HEK293T (cell line): ENCODE data around the gene RUFY1.
A peak's percentile ranks its signal among the peaks of the same experiment; 100 is the strongest.

Source experiments
- CTCF ChIA-PET: fragments of 350-600 bp; formaldehyde crosslinking; extraction: SDS; loops from one replicate; lab custom pipeline; 2021; ENCODE audit warnings: antibody characterized with exemption, inconsistent platforms; lab: Yijun Ruan, JAX
- POLR2A ChIA-PET: fragments of 350-600 bp; formaldehyde crosslinking; extraction: SDS; loops from one replicate; lab custom pipeline; 2020; ENCODE audit warnings: antibody characterized with exemption, inconsistent platforms; lab: Yijun Ruan, JAX
- DNase-seq: peaks from one replicate; pipeline ENCODE4 v3.0.0; 2012; ENCODE audit warnings: mixed read lengths; ENCODE audit errors: extremely low spot score
- ARNT ChIP-seq: fragments of 450-650 bp; IDR thresholded peaks from 2 replicates; pipeline ENCODE4 v1.6.1; 2017; ENCODE audit warnings: mild to moderate bottlenecking
- BHLHE40 ChIP-seq: fragments of 450-650 bp; IDR thresholded peaks from 2 replicates; pipeline ENCODE4 v1.6.1; 2016; ENCODE audit warnings: mild to moderate bottlenecking, moderate library complexity, borderline replicate concordance
- CTBP1 ChIP-seq: fragments of 450-650 bp; IDR thresholded peaks from 2 replicates; pipeline ENCODE4 v1.6.1; 2016; ENCODE audit warnings: borderline replicate concordance
- ELF4 ChIP-seq: fragments of 450-650 bp; IDR thresholded peaks from 2 replicates; pipeline ENCODE4 v1.6.1; 2017; ENCODE audit warnings: antibody characterized with exemption
- FOXA1 ChIP-seq: fragments of 450-650 bp; IDR thresholded peaks from 2 replicates; pipeline ENCODE4 v1.6.1; 2016; ENCODE audit warnings: mild to moderate bottlenecking
- FOXK2 ChIP-seq: fragments of 450-650 bp; IDR thresholded peaks from 2 replicates; pipeline ENCODE4 v1.6.1; 2016; ENCODE audit warnings: mild to moderate bottlenecking
- FOXM1 ChIP-seq: fragments of 450-650 bp; IDR thresholded peaks from 2 replicates; pipeline ENCODE4 v1.6.1; 2017; ENCODE audit warnings: mild to moderate bottlenecking, borderline replicate concordance
- HDGF ChIP-seq: fragments of 450-650 bp; IDR thresholded peaks from 2 replicates; pipeline ENCODE4 v1.6.1; 2017; ENCODE audit warnings: antibody characterized with exemption, borderline replicate concordance
- L3MBTL2 ChIP-seq: fragments of 450-650 bp; conservative IDR thresholded peaks from 2 replicates; pipeline ENCODE4 v1.6.1; 2016; ENCODE audit warnings: mild to moderate bottlenecking
- LEF1 ChIP-seq: fragments of 450-650 bp; IDR thresholded peaks from 2 replicates; pipeline ENCODE4 v1.6.1; 2017; ENCODE audit warnings: mild to moderate bottlenecking, borderline replicate concordance
- NFRKB ChIP-seq: fragments of 450-650 bp; IDR thresholded peaks from 2 replicates; pipeline ENCODE4 v1.6.1; 2016; ENCODE audit warnings: mild to moderate bottlenecking, moderate library complexity
- SP1 ChIP-seq: fragments of 450-650 bp; IDR thresholded peaks from 2 replicates; pipeline ENCODE4 v1.6.1; 2017
- SUZ12 ChIP-seq: fragments of 450-650 bp; IDR thresholded peaks from 2 replicates; pipeline ENCODE4 v1.6.1; 2016; ENCODE audit warnings: mild to moderate bottlenecking
- TARDBP ChIP-seq: fragments of 450-650 bp; IDR thresholded peaks from 2 replicates; pipeline ENCODE4 v1.6.1; 2016
- ZNF384 ChIP-seq: fragments of 450-650 bp; IDR thresholded peaks from 2 replicates; pipeline ENCODE4 v1.6.1; 2016
- TF ChIP-seq, protein P1 (sequence below): fragments of 450-650 bp; IDR thresholded peaks from 2 replicates; pipeline ENCODE4 v1.6.1; 2016

RUFY1 gene

GRCh38 chr5:179607160-179607931, 57.0 kb downstream of the RUFY1 start:
- no peak for TF ChIP-seq SUZ12
- no peak for TF ChIP-seq ELF4
- no peak for TF ChIP-seq TARDBP
- TF ChIP-seq SP1, result no peak
- TF ChIP-seq, protein P1, sequence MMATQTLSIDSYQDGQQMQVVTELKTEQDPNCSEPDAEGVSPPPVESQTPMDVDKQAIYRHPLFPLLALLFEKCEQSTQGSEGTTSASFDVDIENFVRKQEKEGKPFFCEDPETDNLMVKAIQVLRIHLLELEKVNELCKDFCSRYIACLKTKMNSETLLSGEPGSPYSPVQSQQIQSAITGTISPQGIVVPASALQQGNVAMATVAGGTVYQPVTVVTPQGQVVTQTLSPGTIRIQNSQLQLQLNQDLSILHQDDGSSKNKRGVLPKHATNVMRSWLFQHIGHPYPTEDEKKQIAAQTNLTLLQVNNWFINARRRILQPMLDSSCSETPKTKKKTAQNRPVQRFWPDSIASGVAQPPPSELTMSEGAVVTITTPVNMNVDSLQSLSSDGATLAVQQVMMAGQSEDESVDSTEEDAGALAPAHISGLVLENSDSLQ, result no peak
- CTCF ChIA-PET, result no interaction called here
- POLR2A ChIA-PET, result interaction anchor here (0.8 to 4.6 kb wide), 5 partner anchors 10 to 61 kb away, joined by 3 to 39 read pairs (median 4); partner anchors contain the start of gene HNRNPH1
- DNase-seq, result no peak

DNA sequence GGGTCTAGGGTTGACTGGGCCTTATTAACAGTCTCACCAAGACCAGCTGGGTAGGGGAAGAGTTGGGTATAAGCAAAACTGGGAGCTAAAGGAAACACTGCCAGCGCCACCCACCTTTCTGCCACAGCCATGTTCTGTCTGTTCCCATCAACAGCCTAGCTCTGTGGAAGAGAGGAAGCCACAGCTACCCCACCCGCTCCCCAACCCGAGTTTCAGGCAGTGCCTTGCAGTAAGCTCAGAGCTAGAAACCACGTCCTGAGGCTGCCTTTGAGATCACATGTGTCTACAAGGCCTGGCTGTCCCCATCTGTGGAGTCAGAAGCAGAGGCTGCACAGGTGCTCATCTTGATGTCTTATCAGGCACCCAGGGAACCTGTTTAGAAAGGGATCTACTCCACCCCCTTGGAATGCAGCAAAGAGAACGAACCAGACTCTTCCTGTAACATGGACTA, 57.8 kb downstream of the RUFY1 start:
- no peak for DNase-seq
- ChIA-PET CTCF (no interaction called here), POLR2A (interaction anchor here (0.8 to 4.6 kb wide), 4 partner anchors 10 to 49 kb away, joined by 3 to 39 read pairs (median 5); partner anchors contain the start of gene HNRNPH1)
- no peak for TF ChIP-seq ELF4
- TF ChIP-seq CTBP1, result no peak
- no peak for TF ChIP-seq BHLHE40
- no peak for TF ChIP-seq HDGF
- TF ChIP-seq ARNT, result no peak
- TF ChIP-seq SUZ12, result no peak
- TF ChIP-seq TARDBP, result no peak
- TF ChIP-seq FOXK2, result no peak
- TF ChIP-seq L3MBTL2, result no peak
- TF ChIP-seq ZNF384, result no peak
- TF ChIP-seq SP1, result no peak
- TF ChIP-seq, protein P1, result no peak
- TF ChIP-seq LEF1, result no peak
- no peak for TF ChIP-seq FOXM1
- no peak for TF ChIP-seq FOXA1
- no peak for TF ChIP-seq NFRKB

GRCh38 chr5:179609834-179610108, 59.4 kb downstream of the RUFY1 start:
- ChIA-PET CTCF (interaction anchor here (1.0 kb wide), 1 partner anchor 22 kb away, joined by 4 read pairs; no protein-coding TSS in a partner anchor), POLR2A (interaction anchor here (0.5 to 4.6 kb wide), 2 partner anchors 11 to 13 kb away, joined by 3 to 39 read pairs; partner anchors contain the start of gene HNRNPH1)
- no peak for DNase-seq
- TF ChIP-seq NFRKB, result no peak
- no peak for TF ChIP-seq FOXK2
- no peak for TF ChIP-seq CTBP1

- DNase-seq, result no peak
- CTCF ChIA-PET, result interaction anchor here (1.0 kb wide), 1 partner anchor 21 kb away, joined by 4 read pairs; no protein-coding TSS in a partner anchor
- TF ChIP-seq ARNT, result no peak
- no peak for TF ChIP-seq ZNF384
- TF ChIP-seq NFRKB, result no peak
- TF ChIP-seq FOXM1, result no peak
- TF ChIP-seq HDGF, result no peak
- no peak for TF ChIP-seq TARDBP
- no peak for TF ChIP-seq BHLHE40
- no peak for TF ChIP-seq ELF4
- POLR2A ChIA-PET, result interaction anchor here (1.8 to 4.2 kb wide), 3 partner anchors 8 to 14 kb away, joined by 8 to 67 read pairs (median 10); partner anchors contain the start of gene HNRNPH1
These were observed 60.0 kb downstream of the RUFY1 start for GRCh38 chr5:179610109-179610902.

- CTCF ChIA-PET, result interaction anchor here (1.0 to 1.1 kb wide), 2 partner anchors 13 to 21 kb away, joined by 4 read pairs; partner anchors contain the start of gene HNRNPH1
- no peak for DNase-seq
- POLR2A ChIA-PET, result interaction anchor here (1.8 to 4.2 kb wide), 3 partner anchors 9 to 13 kb away, joined by 8 to 67 read pairs (median 10); partner anchors contain the start of gene HNRNPH1
- no peak for TF ChIP-seq NFRKB
- no peak for TF ChIP-seq SP1
- TF ChIP-seq TARDBP, result no peak
- TF ChIP-seq FOXM1, result no peak
- no peak for TF ChIP-seq L3MBTL2
- TF ChIP-seq ELF4, result no peak
These were observed 60.5 kb downstream of the RUFY1 start for GRCh38 chr5:179610903-179611265.

DNA sequence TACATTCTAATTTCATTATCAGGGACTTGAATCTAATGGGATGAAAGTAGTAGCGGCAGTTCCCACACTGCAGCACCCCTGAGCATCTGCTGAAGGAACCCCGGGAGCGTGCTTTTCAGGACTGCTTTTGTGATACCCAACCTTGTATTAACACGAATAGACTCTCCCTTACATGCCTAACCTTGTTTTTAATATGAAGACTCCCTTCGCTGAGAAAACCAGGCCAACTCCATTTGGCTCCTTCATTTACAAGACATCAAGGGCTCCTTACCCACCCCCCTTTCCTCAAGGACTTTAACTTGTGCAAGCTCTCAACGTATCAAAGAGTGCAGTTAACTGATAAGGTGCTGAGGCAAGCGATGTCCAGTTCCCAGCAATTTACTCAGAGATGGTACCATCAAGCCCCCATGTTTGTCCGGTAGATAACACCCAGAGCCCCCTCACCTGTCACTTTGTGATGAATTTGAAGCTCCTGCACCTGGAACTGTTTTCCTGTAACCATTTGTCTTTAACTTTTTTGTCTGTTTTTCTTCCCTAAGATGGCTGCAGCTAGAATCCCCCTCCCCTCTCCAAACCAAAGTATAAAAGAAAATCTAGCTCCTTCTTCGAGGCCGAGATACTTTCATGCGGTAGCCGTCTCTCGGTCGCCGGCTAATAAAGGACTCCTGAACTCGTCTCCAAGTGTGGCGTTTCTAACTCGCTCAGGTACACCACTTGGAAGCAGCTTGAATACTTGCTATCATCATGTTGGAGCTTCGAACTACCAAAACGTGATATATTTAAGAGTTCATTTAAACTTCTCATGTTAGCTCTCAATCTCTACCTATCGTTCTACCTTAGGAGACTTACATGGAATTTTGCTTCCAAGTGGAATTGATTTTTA, 62.5 kb downstream of the RUFY1 start:
- DNase-seq, result no peak
- TF ChIP-seq BHLHE40 (no peak), ZNF384 (peak; percentile 26; the same call in 1 of the 2 replicates)
- POLR2A ChIA-PET, result interaction anchor here (0.6 to 4.2 kb wide), 7 partner anchors 9 to 99 kb away, joined by 3 to 67 read pairs (median 4); partner anchors contain the start of gene HNRNPH1
- CTCF ChIA-PET, result interaction anchor here (1.5 kb wide), 1 partner anchor 11 kb away, joined by 6 read pairs; the partner anchor contains the start of gene HNRNPH1
